Ascending aorta (tissue), 2 donors: Measurements from ENCODE around the gene SLC19A3. TPM values are rescaled to one million over a fixed set of nuclear protein-coding genes. Genes with fewer than 3 reads are reported as not detected.

Experiments used
- DNase-seq, 2 donors: peaks; one replicate each; pipeline ENCODE4 v3.0.0-alpha.2; 2019; ENCODE audit warnings: low spot score in 2 of 2
- H3K27ac ChIP-seq, 2 donors: fragments of 200-600 bp; sonication (generic); one replicate each; pipeline ENCODE4 v1.5.1; 2016 to 2017; ENCODE audit warnings: mild to moderate bottlenecking in 1 of 2
- H3K27me3 ChIP-seq: fragments of 200-600 bp; sonication (generic); one replicate; pipeline ENCODE4 v1.5.1; 2017
- H3K36me3 ChIP-seq, 2 donors: fragments of 200-600 bp; sonication (generic); one replicate each; pipeline ENCODE4 v1.5.1; 2016
- H3K4me1 ChIP-seq, 2 donors: fragments of 200-600 bp; sonication (generic); one replicate each; pipeline ENCODE4 v1.5.1; 2016 to 2017; ENCODE audit warnings: mild to moderate bottlenecking in 1 of 2
- H3K4me3 ChIP-seq, 2 donors: fragments of 200-600 bp; sonication (generic); one replicate each; pipeline ENCODE4 v1.5.1; 2016 to 2017; ENCODE audit warnings: mild to moderate bottlenecking in 1 of 2
- H3K9me3 ChIP-seq, 2 donors: fragments of 200-600 bp; sonication (generic); one replicate each; pipeline ENCODE4 v1.5.1; 2016
- CTCF ChIP-seq, 3 experiments: fragments of 200-600 bp in 2 of 3; fragments of 450-650 bp in 1 of 3; sonication (generic) in 2 of 3; IDR thresholded peaks; one replicate each; pipeline ENCODE4 v1.5.1; 2016 to 2019; ENCODE audit warnings: antibody characterized with exemption in 3 of 3, mild to moderate bottlenecking in 1 of 3, moderate library complexity in 1 of 3
- intact Hi-C: fragments of 100-400 bp; cut with DNase I; formaldehyde crosslinking; loops from one replicate; pipeline ENCODE4 v1.15.1; 2023
- total RNA-seq: library from RNA; depleted of rRNA; stranded (reverse); fragments of >200 nt; gene quantifications from one replicate; pipeline ENCODE4 v1.1.0, GENCODE V29; 2016

Gene SLC19A3
- 16.5 TPM for total RNA-seq

- DNase-seq, result peak; percentile 44 to 95
- intact Hi-C loops, result loop anchor here (1.0 to 5.0 kb wide), 3 partner anchors 48 to 311 kb away; no protein-coding TSS in a partner anchor
- TF ChIP-seq CTCF (IDR thresholded peaks at IDR 0.05), result no peak
- no peaks in the 10 kb centered on the region for H3K36me3 ChIP-seq
- H3K9me3 ChIP-seq, result no peaks in the 10 kb centered on the region
- H3K27me3 ChIP-seq, result no peaks in the 10 kb centered on the region
- peak within 1 kb of the TSS; percentile 54 to 60 for H3K4me3 ChIP-seq
- peak within 1 kb of the TSS; percentile 59 to 79 for H3K27ac ChIP-seq
- peaks cover 0 to 7% of the 10 kb centered on the region in 2 donors for H3K4me1 ChIP-seq
These were observed at the start of gene SLC19A3 for GRCh38 chr2:227717687-227718567. Gene SLC19A3, minus strand, starts transcription at chr2:227718028. Its CDS starts 15,710 bp downstream, at chr2:227702318.

- Histone ChIP-seq H3K27me3 (no peaks in the 10 kb centered on the region), H3K27ac (peak overlapping the region; percentile 29 to 60), H3K36me3 (no peaks in the 10 kb centered on the region), H3K9me3 (no peaks in the 10 kb centered on the region), H3K4me3 (no peak overlapping the region), H3K4me1 (peaks cover 0 to 11% of the 10 kb centered on the region in 2 donors)
- DNase-seq, result peak in 1 of 2 donors; percentile 91
- intact Hi-C loops, result loop anchor here (1.0 to 2.0 kb wide), 4 partner anchors 49 to 360 kb away; partner anchors contain the start of gene AGFG1
- TF ChIP-seq CTCF (IDR thresholded peaks at IDR 0.05), result peak; percentile 82 to 85 (median 85)
These were observed 48.6 kb upstream of the SLC19A3 start for GRCh38 chr2:227766373-227766883.

DNA sequence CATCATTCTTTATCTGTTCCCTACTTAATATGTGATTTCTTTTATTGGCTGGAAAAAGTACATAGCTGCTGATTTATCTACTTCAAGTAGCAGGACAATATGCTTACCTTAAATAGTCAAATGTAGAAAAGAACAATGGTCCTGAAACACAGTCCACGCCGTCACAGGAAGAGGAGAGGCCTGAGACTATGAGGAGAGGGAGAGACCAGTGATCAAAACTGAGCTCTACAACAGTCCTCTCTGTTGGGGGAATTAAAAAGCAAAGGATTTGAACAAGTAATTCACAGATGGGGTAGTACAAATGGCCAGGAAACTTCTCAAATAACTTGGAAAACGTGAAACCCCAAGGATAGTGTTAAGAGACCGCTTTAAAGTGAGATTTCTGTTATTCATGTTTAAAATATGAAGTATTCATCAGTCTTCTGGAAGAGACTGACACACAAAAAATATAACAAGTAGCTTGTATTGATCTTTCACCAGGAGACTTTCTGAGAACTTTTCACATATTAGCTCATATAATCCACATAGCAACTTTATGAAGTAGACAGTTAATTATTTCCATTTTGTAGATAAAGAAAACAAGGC, 48.1 kb upstream of the SLC19A3 start:
- no peaks in the 10 kb centered on the region for H3K27me3 ChIP-seq
- no peaks in the 10 kb centered on the region for H3K36me3 ChIP-seq
- no peak overlapping the region for H3K4me3 ChIP-seq
- TF ChIP-seq CTCF (IDR thresholded peaks at IDR 0.05), result no peak
- peak overlapping the region; percentile 29 to 60 for H3K27ac ChIP-seq
- no peak for DNase-seq
- H3K9me3 ChIP-seq, result no peaks in the 10 kb centered on the region
- H3K4me1 ChIP-seq, result peaks cover 0 to 11% of the 10 kb centered on the region in 2 donors
- intact Hi-C loops, result loop anchor here (1.0 to 2.0 kb wide), 4 partner anchors 49 to 360 kb away; partner anchors contain the start of gene AGFG1

GRCh38 chr2:227761740-227762476, 44.1 kb upstream of the SLC19A3 start:
- Histone ChIP-seq H3K9me3 (no peaks in the 10 kb centered on the region), H3K36me3 (no peaks in the 10 kb centered on the region), H3K27me3 (no peaks in the 10 kb centered on the region), H3K4me3 (no peak overlapping the region), H3K4me1 (peaks cover 0 to 11% of the 10 kb centered on the region in 2 donors), H3K27ac (peak overlapping the region in 1 of 2 donors; percentile 10)
- TF ChIP-seq CTCF (IDR thresholded peaks at IDR 0.05), result no peak
- intact Hi-C loops, result loop anchor here (5.0 kb wide), 1 partner anchor 125 kb away; no protein-coding TSS in a partner anchor
- DNase-seq, result no peak
